HK-2 (cell line): ENCODE results near the gene TBC1D10B.
"Not testable (repeated sequence)": the region's sequence is repeated elsewhere in the genome, so short reads cannot be mapped to it uniquely, and the experiment has no call there.

Experiments
- DNase-seq: peaks from one replicate; pipeline ENCODE4 v3.0.0-alpha.2; 2018; ENCODE audit not compliant: unreplicated experiment

TBC1D10B gene

GRCh38 chr16:30397776-30398660, 27.7 kb upstream of the TBC1D10B start:
- DNase-seq, result no peak

- DNase-seq, result no peak
Measured at GRCh38 chr16:30397056-30397455, 26.8 kb upstream of the TBC1D10B start.

DNA sequence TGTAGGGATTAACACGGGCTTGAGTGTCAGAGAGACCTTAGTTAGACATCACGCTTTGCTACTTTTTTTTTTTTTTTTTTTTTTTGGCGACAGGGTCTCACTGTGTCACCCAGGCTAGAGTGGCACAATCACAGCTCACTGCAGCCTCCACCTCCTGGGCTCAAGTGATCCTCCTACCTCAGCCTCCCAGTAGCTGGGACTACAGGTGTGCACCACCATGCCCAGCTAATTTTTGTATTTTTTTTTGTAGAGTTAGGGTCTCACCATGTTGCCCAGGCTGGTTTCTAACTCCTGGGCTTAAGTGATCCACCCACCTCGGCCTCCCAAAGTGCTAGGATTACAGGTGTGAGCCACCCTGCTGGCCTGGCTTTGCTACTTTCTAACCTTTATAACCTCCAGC, 26.3 kb upstream of the TBC1D10B start:
- not testable (repeated sequence) for DNase-seq

GRCh38 chr16:30395992-30396585, 25.8 kb upstream of the TBC1D10B start:
- DNase-seq, result no peak

DNA sequence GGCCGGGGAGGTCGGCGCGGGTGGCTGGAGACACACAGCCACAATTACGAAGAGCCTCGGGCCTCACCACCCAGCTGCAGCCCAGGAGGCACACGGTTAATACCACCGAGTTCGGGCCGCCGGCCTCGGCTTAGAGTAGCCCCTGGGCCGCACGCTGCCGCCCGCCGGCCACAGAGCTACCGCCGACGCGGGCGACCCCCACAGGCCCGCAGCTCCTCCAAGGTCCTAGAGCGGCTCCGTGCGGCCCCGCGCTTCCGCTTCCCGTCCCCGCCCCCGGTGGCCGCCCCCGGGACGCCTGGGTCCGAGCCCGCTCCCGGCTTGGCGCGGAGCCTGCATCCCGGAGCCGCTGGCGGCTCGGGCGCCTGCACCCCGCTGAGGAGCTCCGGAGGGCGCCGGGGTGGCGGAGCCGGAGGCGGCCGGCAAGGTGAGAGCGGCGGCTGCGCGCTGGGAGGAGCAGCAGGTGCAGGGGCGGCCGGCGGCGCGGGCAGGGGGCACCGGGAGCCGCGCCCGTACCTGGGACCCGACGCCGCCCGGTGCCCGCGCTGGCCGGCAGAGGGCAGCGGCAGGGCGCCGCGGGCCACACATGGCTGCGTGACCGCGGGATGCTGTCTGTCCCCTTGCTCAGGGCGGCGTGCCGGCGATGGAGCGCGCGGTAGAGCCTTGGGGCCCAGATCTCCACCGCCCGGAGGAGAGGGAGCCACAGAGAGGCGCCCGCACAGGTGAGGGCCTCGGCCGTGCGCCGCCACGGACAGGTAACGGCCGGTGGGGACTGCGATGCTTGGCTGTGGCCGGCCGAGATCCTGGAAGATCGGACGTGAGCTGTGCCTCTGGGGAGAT, 25.1 kb upstream of the TBC1D10B start, which contains the start of gene ZNF48:
ZNF48 (plus strand) TSS at position 266 of the 837 bp plus-strand sequence; CDS start at position 641, 375 bp downstream.
- peak; percentile 61 for DNase-seq

- DNase-seq, result no peak
Measured at GRCh38 chr16:30394592-30395154, 24.4 kb upstream of the TBC1D10B start.

DNA sequence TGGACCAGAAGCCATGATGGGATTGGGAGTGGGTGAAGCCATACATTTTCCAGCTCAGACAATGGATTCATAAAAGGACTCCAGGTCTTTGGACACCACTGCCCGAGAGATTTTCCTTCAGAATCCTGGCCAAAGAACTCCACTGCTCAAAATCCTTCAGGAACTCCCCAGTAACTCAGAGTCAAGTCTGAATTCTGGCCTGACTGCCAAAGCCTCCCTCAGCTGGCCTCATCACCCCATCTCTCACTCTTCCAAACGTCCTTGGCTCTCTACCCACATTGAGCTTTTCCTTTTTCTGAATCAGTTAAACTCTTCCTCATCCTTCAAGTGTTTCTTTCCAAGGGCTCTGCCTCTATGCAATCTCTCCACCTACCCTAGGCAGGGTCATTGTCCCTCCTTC, 13.2 kb upstream of the TBC1D10B start:
- DNase-seq, result no peak

DNA sequence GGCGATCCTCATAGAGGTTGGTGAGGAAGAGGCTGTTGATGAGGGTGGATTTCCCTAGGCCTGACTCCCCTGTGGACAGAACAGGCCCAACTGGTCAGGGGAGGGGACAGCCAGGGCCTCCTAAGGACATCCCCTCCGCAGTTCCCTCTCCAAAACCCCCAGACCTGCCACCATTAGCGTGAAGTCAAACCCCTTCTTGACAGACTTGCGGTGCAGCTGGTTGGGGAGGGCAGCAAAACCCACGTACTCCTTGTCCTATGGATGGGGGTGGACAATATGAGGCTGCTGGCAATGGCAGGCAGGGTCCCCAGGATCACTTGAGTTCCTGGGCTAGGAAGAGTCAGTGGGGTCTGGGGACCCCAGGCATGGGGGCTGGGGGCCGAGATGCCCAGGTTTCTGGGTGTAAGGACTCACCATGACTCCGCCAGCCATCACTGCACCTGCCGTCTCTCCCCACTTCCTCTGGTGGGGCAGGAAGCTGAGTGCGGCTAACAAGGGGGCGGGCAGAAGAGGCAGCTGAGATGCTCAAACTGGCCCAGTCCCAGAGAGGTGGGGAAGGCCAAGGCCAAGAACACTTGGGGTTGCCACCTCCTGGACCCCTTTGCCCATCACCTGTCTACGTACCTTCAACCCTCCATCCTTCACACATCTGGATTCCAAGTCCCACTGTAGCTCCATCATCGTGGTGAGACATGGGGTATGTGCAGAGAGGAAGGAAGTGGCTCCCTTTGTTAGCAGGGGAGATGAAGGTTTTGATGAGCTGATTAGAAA, 12.0 kb upstream of the TBC1D10B start, which contains the start of gene SEPTIN1:
SEPTIN1 (minus strand) TSS at position 451 of the 771 bp plus-strand sequence; CDS start at position 432, 19 bp downstream.
- no peak for DNase-seq

GRCh38 chr16:30381291-30382041, 11.2 kb upstream of the TBC1D10B start:
- DNase-seq, result no peak

DNA sequence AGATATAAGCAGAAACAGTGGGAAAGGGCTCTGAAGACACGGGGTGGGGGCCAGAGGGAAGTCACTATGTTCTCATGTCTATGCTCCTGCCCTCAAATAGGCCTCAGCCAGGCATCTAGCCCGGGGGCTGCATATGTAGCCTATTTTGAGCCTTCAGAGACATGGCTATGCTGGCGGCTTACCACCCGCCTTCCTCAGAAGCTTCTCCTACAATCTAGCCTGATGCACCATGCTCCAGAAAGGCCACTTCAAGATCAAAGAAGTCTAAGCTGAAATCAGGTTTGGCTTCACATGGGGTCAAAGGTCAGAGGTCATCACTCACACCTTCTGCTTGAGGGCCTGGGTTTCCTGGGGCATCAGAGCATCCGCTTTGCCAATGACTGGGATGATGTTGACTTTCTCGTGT, 10.5 kb upstream of the TBC1D10B start:
- DNase-seq, result no peak

DNA sequence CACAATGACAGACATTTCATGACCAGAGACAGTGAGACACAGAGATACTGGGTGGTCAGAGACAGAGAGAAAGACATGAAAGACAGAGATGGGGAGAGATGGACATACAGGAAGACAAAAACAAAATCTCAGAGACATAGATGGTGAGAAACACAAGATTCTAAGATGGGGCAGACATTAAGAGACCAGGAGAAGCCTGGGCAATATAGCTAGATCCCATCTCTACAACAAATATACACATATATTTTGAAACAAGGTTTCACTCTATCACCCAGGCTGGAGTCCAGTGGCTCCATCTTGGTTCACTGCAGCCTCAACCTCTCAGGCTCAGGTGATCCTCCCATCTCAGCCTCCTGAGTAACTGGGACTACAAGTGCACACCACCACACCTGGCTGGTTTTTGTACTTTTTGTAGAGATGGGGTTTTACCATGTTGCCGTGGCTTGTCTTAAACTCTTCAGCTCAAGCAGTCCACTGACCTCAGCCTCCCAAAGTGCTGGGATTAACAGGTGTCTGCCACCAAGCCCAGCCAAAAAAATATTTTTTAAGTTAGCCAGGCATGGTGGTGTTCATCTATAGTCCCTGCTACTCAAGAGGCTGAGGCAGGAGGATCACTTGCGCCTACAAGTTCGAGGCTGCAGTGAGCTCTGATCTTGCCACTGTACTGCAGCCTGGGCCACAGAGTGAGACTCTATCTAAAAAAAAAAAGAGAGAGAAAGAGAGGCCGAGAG, 9.9 kb upstream of the TBC1D10B start:
- no peak for DNase-seq

- DNase-seq, result no peak
Measured at GRCh38 chr16:30379158-30379783, 9.0 kb upstream of the TBC1D10B start.

DNA sequence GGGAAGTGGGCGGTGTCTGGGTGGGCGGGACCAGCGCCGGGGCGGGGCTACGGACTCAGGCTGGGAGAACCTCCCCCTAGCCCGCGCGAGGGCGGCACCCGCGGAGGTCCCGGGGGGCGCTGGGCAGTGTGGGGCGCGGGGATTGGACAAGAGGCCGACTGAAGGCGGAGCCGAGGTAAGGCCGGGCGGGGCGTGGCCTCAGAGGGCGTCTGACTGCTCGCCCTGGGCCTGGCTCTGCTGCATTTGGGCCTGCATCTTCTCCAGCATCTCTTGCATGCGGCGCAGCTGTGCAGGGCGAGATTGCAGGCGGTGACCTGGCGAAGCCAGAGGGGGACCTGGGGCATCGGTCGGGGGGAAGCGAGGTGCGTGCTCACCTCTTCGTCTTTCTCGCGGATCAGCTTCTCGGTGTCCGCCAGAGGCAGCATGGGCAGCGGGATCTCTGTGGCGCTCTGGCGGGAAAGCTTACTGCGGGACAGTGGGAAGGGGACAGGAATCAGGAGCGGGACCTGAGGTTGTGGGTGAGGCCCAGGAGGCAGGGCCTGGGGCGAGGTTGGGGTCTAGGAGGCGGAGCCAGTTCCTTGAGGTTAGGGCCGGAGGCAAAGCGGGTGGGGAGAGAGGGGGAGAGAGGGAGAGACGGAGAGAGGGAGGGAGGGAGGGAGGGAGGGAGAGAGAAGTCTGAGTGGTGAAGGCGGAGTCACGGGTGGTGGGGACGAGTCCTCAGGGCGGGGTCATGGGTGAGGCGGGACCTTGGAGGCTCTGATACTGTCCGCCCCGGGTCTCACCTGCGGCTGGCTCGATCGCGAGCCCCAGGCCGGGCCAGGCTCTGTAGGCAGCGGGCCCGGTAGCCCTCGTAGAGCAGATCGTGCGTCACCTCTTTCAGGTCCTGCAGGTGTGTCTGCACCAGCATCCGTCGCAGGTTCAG, 8.2 kb upstream of the TBC1D10B start:
- DNase-seq, result peak; percentile 94

DNA sequence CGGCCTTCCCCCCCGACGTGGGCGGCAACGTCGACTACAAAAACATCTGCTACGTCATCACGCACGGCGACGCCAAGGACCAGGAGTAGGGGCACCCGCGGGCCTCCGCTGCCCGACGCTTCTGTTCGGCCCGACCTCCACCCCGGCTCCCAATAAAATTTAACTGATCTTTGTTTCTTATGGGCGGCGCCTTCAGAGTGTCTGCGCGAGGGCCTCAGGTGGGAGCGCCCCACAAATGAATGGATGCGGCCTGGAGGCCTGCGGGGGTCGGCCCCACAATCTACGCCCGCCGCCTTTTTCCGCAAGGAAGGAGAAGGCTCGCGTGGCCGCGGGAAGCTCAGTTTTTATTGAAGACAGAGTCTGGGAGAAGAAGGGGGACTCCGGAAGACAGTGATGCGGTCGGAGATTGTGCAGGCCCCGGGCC, 7.5 kb upstream of the TBC1D10B start:
- peak; percentile 86 for DNase-seq

DNA sequence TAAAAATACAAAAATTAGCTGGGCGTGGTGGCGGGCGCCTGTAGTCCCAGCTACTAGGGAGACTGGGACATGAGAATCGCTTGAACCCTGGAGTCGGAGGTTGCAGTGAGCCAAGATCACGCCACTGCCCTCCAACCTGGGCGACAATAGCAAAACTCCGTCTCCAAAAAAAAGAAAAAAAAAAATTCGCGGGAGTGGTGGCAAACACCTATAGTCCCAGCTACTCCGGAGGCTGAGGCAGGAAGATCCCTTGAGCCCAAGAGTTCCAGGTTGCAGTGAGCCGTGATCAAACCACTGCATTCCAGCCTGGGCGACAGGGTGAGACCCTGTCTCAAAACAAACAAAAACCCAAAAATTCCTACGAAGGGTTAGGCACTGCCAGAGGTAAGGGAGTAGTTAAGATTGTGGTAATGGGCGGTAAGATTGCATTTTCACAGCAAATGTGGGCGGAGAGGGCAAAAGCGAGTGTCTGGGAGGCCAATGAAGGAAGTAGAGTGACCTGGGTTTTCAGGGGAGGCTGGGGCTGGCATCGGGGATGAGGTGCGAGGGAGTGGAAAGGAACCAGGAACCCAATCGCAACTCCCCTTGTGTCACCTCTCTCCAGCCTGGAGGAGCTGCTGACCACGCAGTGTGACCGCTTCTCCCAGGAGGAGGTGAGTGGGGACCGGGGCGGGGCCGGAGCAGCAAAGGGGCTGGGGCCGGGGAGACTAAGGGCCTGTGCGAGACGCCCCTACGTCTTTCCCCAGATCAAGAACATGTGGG, 6.9 kb upstream of the TBC1D10B start:
- no peak for DNase-seq

- DNase-seq, result no peak
Measured at GRCh38 chr16:30376461-30376902, 6.2 kb upstream of the TBC1D10B start.

- no peak for DNase-seq
Measured at GRCh38 chr16:30375864-30376263, 5.6 kb upstream of the TBC1D10B start.
